Measurements from ENCODE around the gene FCMR. TPM values are rescaled to one million over a fixed set of nuclear protein-coding genes. Genes with fewer than 3 reads are reported as not detected.

Gene FCMR
- polyA plus RNA-seq, 1 experiment, result 1.1 TPM

- H3K9me3 ChIP-seq (ENCODE audit: control insufficient read depth, insufficient read depth, low read length), result peaks cover 4% of the 10 kb centered on the region; the same call in 1 of the 2 replicates
- ChIA-PET CTCF (interaction anchor here (1.3 to 1.8 kb wide), 2 partner anchors 44 to 45 kb away, joined by 4 read pairs; no protein-coding TSS in a partner anchor), POLR2A (no interaction called here)
- no peak for TF ChIP-seq CTCF (IDR thresholded peaks at IDR 0.05; ENCODE audit: low read depth, low read length)
- H3K4me3 ChIP-seq (ENCODE audit: low read depth, low read length), result no peak overlapping the region
- no peak overlapping the region for H3K27ac ChIP-seq (ENCODE audit: low read depth, low read length)
- no peaks in the 10 kb centered on the region for H3K27me3 ChIP-seq (ENCODE audit: control insufficient read depth, insufficient read depth, low read length)
- DNase-seq (ENCODE audit: low read depth, low spot score), result no peak
Measured at GRCh38 chr1:206867716-206868115, 54.0 kb downstream of the FCMR start.

- DNase-seq (ENCODE audit: low read depth, low spot score), result no peak
- TF ChIP-seq CTCF (IDR thresholded peaks at IDR 0.05; ENCODE audit: low read depth, low read length), result no peak
- H3K9me3 ChIP-seq (ENCODE audit: control insufficient read depth, insufficient read depth, low read length), result peaks cover 2% of the 10 kb centered on the region; the same call in 1 of the 2 replicates
- ChIA-PET POLR2A (no interaction called here), CTCF (interaction anchor here (1.8 to 3.7 kb wide), 2 partner anchors 41 to 44 kb away, joined by 4 to 28 read pairs; no protein-coding TSS in a partner anchor)
- H3K27me3 ChIP-seq (ENCODE audit: control insufficient read depth, insufficient read depth, low read length), result no peaks in the 10 kb centered on the region
- H3K4me3 ChIP-seq (ENCODE audit: low read depth, low read length), result no peak overlapping the region
- no peak overlapping the region for H3K27ac ChIP-seq (ENCODE audit: low read depth, low read length)
Measured at GRCh38 chr1:206867239-206867638, 54.5 kb downstream of the FCMR start.

GRCh38 chr1:206866062-206866461, 55.7 kb downstream of the FCMR start:
- H3K4me3 ChIP-seq (ENCODE audit: low read depth, low read length), result no peak overlapping the region
- ChIA-PET POLR2A (no interaction called here), CTCF (interaction anchor here (0.7 to 3.8 kb wide), 12 partner anchors 11 to 60 kb away, joined by 4 to 46 read pairs (median 10); no protein-coding TSS in a partner anchor)
- TF ChIP-seq CTCF (IDR thresholded peaks at IDR 0.05; ENCODE audit: low read depth, low read length), result no peak
- no peak overlapping the region for H3K27ac ChIP-seq (ENCODE audit: low read depth, low read length)
- no peaks in the 10 kb centered on the region for H3K9me3 ChIP-seq (ENCODE audit: control insufficient read depth, insufficient read depth, low read length)
- DNase-seq (ENCODE audit: low read depth, low spot score), result no peak
- H3K27me3 ChIP-seq (ENCODE audit: control insufficient read depth, insufficient read depth, low read length), result no peaks in the 10 kb centered on the region

- ChIA-PET POLR2A (no interaction called here), CTCF (interaction anchor here (0.5 to 3.8 kb wide), 41 partner anchors 8 to 633 kb away, joined by 3 to 46 read pairs (median 5); no protein-coding TSS in a partner anchor)
- H3K27ac ChIP-seq (ENCODE audit: low read depth, low read length), result no peak within 1 kb of the TSS
- peak; percentile 90 for TF ChIP-seq CTCF (IDR thresholded peaks at IDR 0.05; ENCODE audit: low read depth, low read length)
- H3K4me3 ChIP-seq (ENCODE audit: low read depth, low read length), result no peak within 1 kb of the TSS
- H3K27me3 ChIP-seq (ENCODE audit: control insufficient read depth, insufficient read depth, low read length), result no peaks in the 10 kb centered on the region
- H3K9me3 ChIP-seq (ENCODE audit: control insufficient read depth, insufficient read depth, low read length), result no peaks in the 10 kb centered on the region
- DNase-seq (ENCODE audit: low read depth, low spot score), result peak; percentile 50
Measured at GRCh38 chr1:206864939-206865671, 56.6 kb downstream of the FCMR start, which contains the start of gene IL20. Gene IL20, plus strand, starts transcription at chr1:206865623. Its CDS starts 230 bp downstream, at chr1:206865853.

GRCh38 chr1:206863266-206863665, 58.5 kb downstream of the FCMR start:
- ChIA-PET CTCF (interaction anchor here (3.1 to 3.8 kb wide), 2 partner anchors 8 to 49 kb away, joined by 43 to 46 read pairs; no protein-coding TSS in a partner anchor), POLR2A (no interaction called here)
- H3K4me3 ChIP-seq (ENCODE audit: low read depth, low read length), result no peak overlapping the region
- no peak for TF ChIP-seq CTCF (IDR thresholded peaks at IDR 0.05; ENCODE audit: low read depth, low read length)
- no peaks in the 10 kb centered on the region for H3K9me3 ChIP-seq (ENCODE audit: control insufficient read depth, insufficient read depth, low read length)
- no peak overlapping the region for H3K27ac ChIP-seq (ENCODE audit: low read depth, low read length)
- DNase-seq (ENCODE audit: low read depth, low spot score), result no peak
- no peaks in the 10 kb centered on the region for H3K27me3 ChIP-seq (ENCODE audit: control insufficient read depth, insufficient read depth, low read length)

Data from AG04450 (cell line).